Endodermal cell (in vitro differentiated cells): ENCODE measurements around the gene VANGL2. TPM values are rescaled to one million over a fixed set of nuclear protein-coding genes. Genes with fewer than 3 reads are reported as not detected.
A peak's percentile ranks its signal among the peaks of the same experiment; 100 is the strongest.

ENCODE experiments used
- DNase-seq: peaks from one replicate; pipeline ENCODE4 v3.0.0-alpha.2; 2017
- H3K27ac ChIP-seq: 2 replicates; pipeline ENCODE4 v1.5.1; 2013; ENCODE audit warnings: mild to moderate bottlenecking, low read depth, low read length, moderate library complexity
- H3K27me3 ChIP-seq: 2 replicates; pipeline ENCODE4 v1.6.1; 2013; ENCODE audit warnings: mild to moderate bottlenecking, low read length, moderate library complexity; ENCODE audit not compliant: insufficient read depth, control insufficient read depth, poor library complexity, severe bottlenecking
- H3K36me3 ChIP-seq: 2 replicates; pipeline ENCODE4 v1.7.0; 2013; ENCODE audit warnings: mild to moderate bottlenecking, low read length, moderate library complexity; ENCODE audit not compliant: control insufficient read depth, insufficient read depth
- H3K4me1 ChIP-seq: one replicate; pipeline ENCODE4 v1.7.0; 2013; ENCODE audit warnings: low read length; ENCODE audit not compliant: control insufficient read depth, insufficient read depth
- H3K4me3 ChIP-seq: 2 replicates; pipeline ENCODE4 v1.5.1; 2013; ENCODE audit warnings: mild to moderate bottlenecking, low read length, moderate library complexity
- H3K9ac ChIP-seq: 2 replicates; pipeline ENCODE4 v1.6.1; 2013; ENCODE audit warnings: mild to moderate bottlenecking, low read length, moderate library complexity; ENCODE audit not compliant: poor library complexity, severe bottlenecking; ENCODE audit errors: extremely low read depth
- H3K9me3 ChIP-seq: 2 replicates; pipeline ENCODE4 v1.6.1; 2013; ENCODE audit warnings: mild to moderate bottlenecking, low read length, moderate library complexity; ENCODE audit not compliant: control insufficient read depth
- H3K27ac Mint-ChIP-seq: 2 replicates; pipeline ENCODE4 v1.8.0; 2020; ENCODE audit warnings: mixed read lengths
- H3K27me3 Mint-ChIP-seq: 2 replicates; pipeline ENCODE4 v1.8.0; 2021; ENCODE audit warnings: mild to moderate bottlenecking, mixed read lengths; ENCODE audit not compliant: insufficient read depth
- H3K36me3 Mint-ChIP-seq: 2 replicates; pipeline ENCODE4 v1.8.0; 2020; ENCODE audit warnings: low read depth, mixed read lengths
- H3K4me1 Mint-ChIP-seq: 2 replicates; pipeline ENCODE4 v1.8.0; 2020; ENCODE audit warnings: mixed read lengths
- H3K4me3 Mint-ChIP-seq: 2 replicates; pipeline ENCODE4 v1.8.0; 2020; ENCODE audit warnings: mild to moderate bottlenecking, moderate library complexity, mixed read lengths
- H3K9me3 Mint-ChIP-seq: 2 replicates; pipeline ENCODE4 v1.8.0; 2020; ENCODE audit warnings: mild to moderate bottlenecking, mixed read lengths
- CTCF ChIP-seq: fragments of 200-600 bp; sonication (generic); conservative IDR thresholded peaks from 2 replicates; pipeline ENCODE4 v1.5.0; 2021; ENCODE audit warnings: antibody characterized with exemption, mild to moderate bottlenecking
- WGBS, 2 experiments: methylation state at CpG; one replicate each; pipeline versions ENCODE4 v1.1.5 to v1.1.7; 2013; ENCODE audit warnings: missing lambda C conversion rate in 2 of 2, mixed read lengths in 1 of 2; ENCODE audit not compliant: insufficient coverage in 1 of 2, insufficient read length in 1 of 2; 5-methylcytosine and 5-hydroxymethylcytosine counted together
- total RNA-seq, 2 donors: library from RNA; stranded (reverse); fragmentation: NEBNext Ultra II Directional in 1 of 2; extraction: Animal tissue kit (Norgen Biotek cat#: 25700) in 1 of 2; gene quantifications; 2 replicates in 1 of 2; 3 replicates in 1 of 2; pipeline ENCODE4 v1.2.1, GENCODE V29; 2021

Gene VANGL2
- total RNA-seq, 2 donors from 2014 or later, result 62.5 to 67.5 TPM

GRCh38 chr1:160416369-160416768, 16.0 kb downstream of the VANGL2 start:
- no peaks in the 10 kb centered on the region for H3K9me3 Mint-ChIP-seq
- peaks cover 21% of the 10 kb centered on the region for H3K4me1 ChIP-seq
- H3K27me3 Mint-ChIP-seq, result no peaks in the 10 kb centered on the region
- H3K27ac ChIP-seq, result peak overlapping the region; percentile 29
- TF ChIP-seq CTCF, result peak; percentile 70
- H3K36me3 ChIP-seq, result peaks cover 58% of the 10 kb centered on the region
- H3K36me3 Mint-ChIP-seq, result peaks cover 40% of the 10 kb centered on the region
- peak overlapping the region; percentile 5 for H3K27ac Mint-ChIP-seq
- H3K27me3 ChIP-seq, result no peaks in the 10 kb centered on the region
- H3K9ac ChIP-seq, result no peak overlapping the region
- 79 to 100% methylated on average over 1 to 4 of the region's 4 CpGs for WGBS, 2 experiments
- peak; percentile 86 for DNase-seq
- no peak overlapping the region for H3K4me3 Mint-ChIP-seq
- no peaks in the 10 kb centered on the region for H3K9me3 ChIP-seq
- H3K4me1 Mint-ChIP-seq, result peaks cover 26% of the 10 kb centered on the region
- no peak overlapping the region for H3K4me3 ChIP-seq

GRCh38 chr1:160418483-160418882, 18.1 kb downstream of the VANGL2 start:
- Histone ChIP-seq H3K9me3 (no peaks in the 10 kb centered on the region), H3K4me3 (no peak overlapping the region), H3K27me3 (no peaks in the 10 kb centered on the region), H3K36me3 (peaks cover 69% of the 10 kb centered on the region), H3K4me1 (peaks cover 17% of the 10 kb centered on the region), H3K27ac (no peak overlapping the region), H3K9ac (no peak overlapping the region)
- no peak for DNase-seq
- no peaks in the 10 kb centered on the region for H3K9me3 Mint-ChIP-seq
- TF ChIP-seq CTCF, result no peak
- no peaks in the 10 kb centered on the region for H3K27me3 Mint-ChIP-seq
- WGBS, 2 experiments, result 94 to 98% methylated on average over 6 of the region's 6 CpGs
- peaks cover 15% of the 10 kb centered on the region for H3K4me1 Mint-ChIP-seq
- no peak overlapping the region for H3K4me3 Mint-ChIP-seq
- H3K36me3 Mint-ChIP-seq, result peaks cover 53% of the 10 kb centered on the region
- H3K27ac Mint-ChIP-seq, result no peak overlapping the region

GRCh38 chr1:160419150-160419837, 18.9 kb downstream of the VANGL2 start:
- H3K9ac ChIP-seq, result no peak overlapping the region
- Mint-ChIP-seq H3K27me3 (no peaks in the 10 kb centered on the region), H3K27ac (no peak overlapping the region), H3K9me3 (no peaks in the 10 kb centered on the region), H3K4me3 (no peak overlapping the region), H3K36me3 (peaks cover 56% of the 10 kb centered on the region), H3K4me1 (peaks cover 7% of the 10 kb centered on the region)
- no peak overlapping the region for H3K4me3 ChIP-seq
- H3K36me3 ChIP-seq, result peaks cover 77% of the 10 kb centered on the region
- peaks cover 12% of the 10 kb centered on the region for H3K4me1 ChIP-seq
- H3K27me3 ChIP-seq, result no peaks in the 10 kb centered on the region
- no peaks in the 10 kb centered on the region for H3K9me3 ChIP-seq
- TF ChIP-seq CTCF, result no peak
- DNase-seq, result no peak
- H3K27ac ChIP-seq, result no peak overlapping the region
- 96 to 98% methylated on average over 22 to 34 of the region's 34 CpGs for WGBS, 2 experiments
